Common myeloid progenitor, CD34-positive (primary cell): Measurements from ENCODE around the gene CNTNAP3.
"Not testable (repeated sequence)": the region's sequence is repeated elsewhere in the genome, so short reads cannot be mapped to it uniquely, and the experiment has no call there.

Experiments
- CTCF ChIA-PET: fragments of 350-600 bp; sonication (Branson Sonifier 250); formaldehyde crosslinking; loops from one replicate; lab custom pipeline; 2021; ENCODE audit warnings: antibody characterized with exemption; lab: Charles Lee
- POLR2A ChIA-PET: fragments of 350-600 bp; sonication (Branson Sonifier 250); formaldehyde crosslinking; loops from one replicate; lab custom pipeline; 2021; ENCODE audit warnings: antibody characterized with exemption; lab: Charles Lee
- DNase-seq, 3 donors: peaks; one replicate each; pipeline versions ENCODE4 v3.0.0 to v3.0.0-alpha.2; 2013
- H3K27ac ChIP-seq, 2 experiments: 1 replicate in 1 of 2; 2 replicates in 1 of 2; pipeline ENCODE4 v1.7.0; 2013; ENCODE audit warnings: inconsistent platforms in 2 of 2, low read length in 2 of 2, mild to moderate bottlenecking in 2 of 2, low read depth in 1 of 2, moderate library complexity in 1 of 2; ENCODE audit not compliant: severe bottlenecking in 2 of 2, insufficient read depth in 1 of 2, poor library complexity in 1 of 2
- H3K27me3 ChIP-seq, 5 experiments: replicated peaks in 2 of 5; 1 replicate in 3 of 5; 2 replicates in 2 of 5; pipeline versions ENCODE4 v1.6.1 to v1.7.0; 2013; ENCODE audit warnings: low read length in 4 of 5, mild to moderate bottlenecking in 2 of 5, moderate library complexity in 2 of 5, inconsistent platforms in 1 of 5; ENCODE audit not compliant: insufficient read depth in 5 of 5, control insufficient read depth in 4 of 5
- H3K36me3 ChIP-seq, 4 experiments: 1 replicate in 2 of 4; 2 replicates in 2 of 4; pipeline versions ENCODE4 v1.6.1 to v1.7.0; 2013; ENCODE audit warnings: low read length in 3 of 4, control low read depth in 1 of 4, mild to moderate bottlenecking in 1 of 4; ENCODE audit not compliant: control insufficient read depth in 4 of 4, insufficient read depth in 4 of 4
- H3K4me1 ChIP-seq, 4 experiments: 1 replicate in 3 of 4; 2 replicates in 1 of 4; pipeline versions ENCODE4 v1.6.1 to v1.7.1; 2013; ENCODE audit warnings: low read length in 3 of 4, mild to moderate bottlenecking in 3 of 4, control low read depth in 1 of 4, inconsistent platforms in 1 of 4, moderate library complexity in 1 of 4; ENCODE audit not compliant: control insufficient read depth in 4 of 4, insufficient read depth in 4 of 4; ENCODE audit errors: control extremely low read depth in 1 of 4
- H3K4me3 ChIP-seq, 7 experiments: 1 replicate in 4 of 7; 2 replicates in 3 of 7; pipeline versions ENCODE4 v1.5.1 to v1.7.0; 2013; ENCODE audit warnings: mild to moderate bottlenecking in 7 of 7, low read length in 6 of 7, moderate library complexity in 6 of 7, inconsistent platforms in 2 of 7, low read depth in 2 of 7, control low read depth in 1 of 7; ENCODE audit not compliant: insufficient read depth in 4 of 7, control insufficient read depth in 1 of 7; ENCODE audit errors: extremely low read depth in 1 of 7
- H3K9me3 ChIP-seq, 5 experiments: 1 replicate in 4 of 5; 2 replicates in 1 of 5; pipeline versions ENCODE4 v1.6.1 to v1.7.1; 2013; ENCODE audit warnings: low read length in 4 of 5, mild to moderate bottlenecking in 2 of 5, inconsistent platforms in 1 of 5, low read depth in 1 of 5, moderate library complexity in 1 of 5; ENCODE audit not compliant: control insufficient read depth in 4 of 5, insufficient read depth in 2 of 5; ENCODE audit errors: control extremely low read depth in 1 of 5
- WGBS: methylation state at CpG from one replicate; pipeline ENCODE4 v1.1.5; 2013; ENCODE audit not compliant: insufficient coverage; 5-methylcytosine and 5-hydroxymethylcytosine counted together

Gene CNTNAP3

GRCh38 chr9:39039148-39039547, 248.8 kb downstream of the CNTNAP3 start:
- H3K4me1 ChIP-seq, H3K9me3 ChIP-seq, POLR2A ChIA-PET, H3K36me3 ChIP-seq, H3K27ac ChIP-seq, DNase-seq, CTCF ChIA-PET, H3K27me3 ChIP-seq, H3K4me3 ChIP-seq: not testable (repeated sequence)
- no CpG with 5 or more reads among the region's 2 CpGs for WGBS

- CTCF ChIA-PET, H3K36me3 ChIP-seq, H3K27me3 ChIP-seq, DNase-seq, H3K4me1 ChIP-seq, H3K27ac ChIP-seq, H3K4me3 ChIP-seq, POLR2A ChIA-PET, H3K9me3 ChIP-seq: not testable (repeated sequence)
- no CpG with 5 or more reads among the region's 1 CpG for WGBS
Measured at GRCh38 chr9:39038221-39038620, 249.7 kb downstream of the CNTNAP3 start.

- POLR2A ChIA-PET = not testable (repeated sequence)
- WGBS = 90% methylated on average over 2 of the region's 2 CpGs
Measured at GRCh38 chr9:39033849-39034248, 254.1 kb downstream of the CNTNAP3 start.

GRCh38 chr9:39030204-39031019, 257.6 kb downstream of the CNTNAP3 start:
- DNase-seq, H3K4me1 ChIP-seq, H3K4me3 ChIP-seq, POLR2A ChIA-PET, H3K9me3 ChIP-seq, H3K27me3 ChIP-seq, CTCF ChIA-PET, H3K36me3 ChIP-seq, H3K27ac ChIP-seq: not testable (repeated sequence)
- WGBS = 100% methylated on average over 1 of the region's 11 CpGs

More at GRCh38 chr9:39033849-39034248, 254.1 kb downstream of the CNTNAP3 start:
- CTCF ChIA-PET, H3K4me3 ChIP-seq, DNase-seq, H3K36me3 ChIP-seq, H3K27ac ChIP-seq, H3K27me3 ChIP-seq, H3K4me1 ChIP-seq, H3K9me3 ChIP-seq: not testable (repeated sequence)

- CTCF ChIA-PET, H3K27ac ChIP-seq, H3K36me3 ChIP-seq, H3K9me3 ChIP-seq, H3K4me1 ChIP-seq, H3K27me3 ChIP-seq, DNase-seq, H3K4me3 ChIP-seq, POLR2A ChIA-PET: not testable (repeated sequence)
- 90% methylated on average over 3 of the region's 5 CpGs for WGBS
Measured at GRCh38 chr9:39028855-39029254, 259.1 kb downstream of the CNTNAP3 start.

GRCh38 chr9:39028168-39028567, 259.8 kb downstream of the CNTNAP3 start:
- CTCF ChIA-PET, POLR2A ChIA-PET, H3K27ac ChIP-seq, DNase-seq, H3K4me1 ChIP-seq, H3K36me3 ChIP-seq, H3K27me3 ChIP-seq, H3K4me3 ChIP-seq, H3K9me3 ChIP-seq: not testable (repeated sequence)
- WGBS = 96% methylated on average over 7 of the region's 7 CpGs

- WGBS = 90% methylated on average over 4 of the region's 4 CpGs
- POLR2A ChIA-PET, CTCF ChIA-PET: not testable (repeated sequence)
Measured at GRCh38 chr9:39025911-39026588, 261.9 kb downstream of the CNTNAP3 start.

More at GRCh38 chr9:39025911-39026588, 261.9 kb downstream of the CNTNAP3 start:
- H3K4me1 ChIP-seq, H3K27ac ChIP-seq, DNase-seq, H3K36me3 ChIP-seq, H3K9me3 ChIP-seq, H3K27me3 ChIP-seq, H3K4me3 ChIP-seq: not testable (repeated sequence)
